NCI-H2081 (cell line): ENCODE results near the gene AURKAIP1.
"Not testable (repeated sequence)": the region's sequence is repeated elsewhere in the genome, so short reads cannot be mapped to it uniquely, and the experiment has no call there.

ENCODE experiments used
- DNase-seq, 2 experiments: peaks; one replicate each; lab custom pipeline; 2025; lab: John Stamatoyannopoulos, UW

AURKAIP1 gene

GRCh38 chr1:1387098-1388077 lies 12.4 kb upstream of the AURKAIP1 start:
- no peak for DNase-seq

DNA sequence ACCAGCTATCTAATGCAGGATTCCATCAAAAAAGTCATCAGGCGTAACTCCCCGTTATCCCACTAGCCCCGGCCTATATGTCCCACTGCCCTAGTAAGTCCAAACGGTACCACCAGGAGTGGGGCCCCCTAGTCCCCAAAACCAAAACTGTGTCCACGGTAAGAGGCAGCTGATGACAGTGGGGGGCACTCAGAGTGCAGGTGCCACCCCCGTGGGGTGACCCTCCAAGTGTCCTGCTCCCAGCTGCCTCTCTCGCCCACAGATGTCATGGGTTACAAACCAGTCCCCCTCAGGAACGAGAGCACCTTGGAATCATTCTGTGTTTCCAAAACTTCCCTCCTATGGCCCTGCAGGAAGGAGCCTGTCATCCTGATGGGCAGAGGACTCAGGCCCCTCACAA lies 10.9 kb upstream of the AURKAIP1 start:
- DNase-seq: no peak

DNA sequence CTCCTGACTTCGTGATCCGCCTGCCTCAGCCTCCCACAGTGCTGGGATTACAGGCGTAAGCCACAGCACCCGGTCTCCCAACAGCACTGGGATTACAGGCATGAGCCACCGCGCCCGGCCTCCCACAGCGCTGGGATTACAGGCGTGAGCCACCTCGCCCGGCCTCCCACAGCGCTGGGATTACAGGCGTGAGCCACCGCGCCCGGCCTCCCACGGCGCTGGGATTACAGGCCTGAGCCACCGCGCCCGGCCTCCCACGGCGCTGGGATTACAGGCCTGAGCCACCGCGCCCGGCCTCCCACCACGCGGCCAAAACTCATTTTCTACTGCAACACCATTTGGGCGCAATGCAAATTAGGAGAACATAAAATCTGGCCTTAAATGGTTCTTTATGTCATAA lies 10.3 kb upstream of the AURKAIP1 start:
- not testable (repeated sequence) for DNase-seq

DNA sequence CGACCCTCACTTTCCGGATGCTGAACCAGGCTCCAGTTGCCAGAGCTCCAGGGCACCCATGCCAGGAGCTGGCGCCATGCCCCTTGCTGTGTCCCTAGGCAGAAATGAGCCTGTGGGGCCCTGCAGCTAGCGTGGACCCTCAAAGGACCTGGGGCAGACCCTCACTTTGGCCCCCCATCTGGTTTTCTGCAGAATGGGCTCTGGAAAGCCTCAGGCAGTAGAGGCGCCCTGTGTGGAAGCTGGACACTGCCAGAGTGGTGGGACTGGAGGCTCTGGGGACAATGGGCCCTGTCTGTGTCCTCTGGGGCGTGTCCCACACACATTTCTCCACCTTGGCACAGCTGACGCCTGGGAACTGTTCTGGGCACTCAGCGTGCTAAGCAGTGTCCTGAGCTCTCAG lies 6.3 kb upstream of the AURKAIP1 start:
- DNase-seq: no peak

- DNase-seq: no peak
Measured at GRCh38 chr1:1380860-1381259, 5.9 kb upstream of the AURKAIP1 start.

- no peak for DNase-seq
Measured at GRCh38 chr1:1377540-1378205, 2.7 kb upstream of the AURKAIP1 start.

DNA sequence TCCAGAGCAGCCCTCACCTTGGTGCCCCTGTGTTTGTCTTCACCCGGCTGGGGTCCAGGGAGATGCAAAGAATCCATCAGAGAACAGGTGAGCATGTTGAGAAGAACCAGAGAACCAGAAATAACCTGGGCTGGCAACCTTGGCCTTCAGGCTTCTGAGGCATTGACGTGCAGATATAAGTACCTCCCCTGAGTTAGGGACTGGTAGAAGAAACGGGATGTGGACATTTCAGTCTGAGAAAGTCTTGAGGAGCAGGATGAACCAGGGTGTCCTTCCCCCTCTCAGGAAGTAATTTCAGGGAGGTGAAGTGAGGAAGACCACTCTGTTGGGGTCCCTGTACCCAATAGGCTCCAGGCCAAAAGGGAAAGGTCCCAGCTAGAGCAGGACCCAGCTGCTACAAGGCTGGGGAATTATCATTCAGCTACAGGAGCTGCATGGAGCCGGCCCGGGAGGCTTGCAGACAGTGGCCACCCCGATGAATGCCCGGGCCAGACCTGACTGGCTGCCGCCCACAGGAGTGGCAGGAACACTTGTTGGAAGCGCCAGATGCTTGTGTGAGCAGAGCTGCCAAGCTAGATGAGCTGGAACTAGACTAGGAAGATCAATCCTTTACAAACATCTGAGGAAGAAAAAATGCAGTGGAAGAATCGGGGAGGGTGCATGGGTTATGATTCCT lies 1.7 kb upstream of the AURKAIP1 start:
- no peak for DNase-seq

DNA sequence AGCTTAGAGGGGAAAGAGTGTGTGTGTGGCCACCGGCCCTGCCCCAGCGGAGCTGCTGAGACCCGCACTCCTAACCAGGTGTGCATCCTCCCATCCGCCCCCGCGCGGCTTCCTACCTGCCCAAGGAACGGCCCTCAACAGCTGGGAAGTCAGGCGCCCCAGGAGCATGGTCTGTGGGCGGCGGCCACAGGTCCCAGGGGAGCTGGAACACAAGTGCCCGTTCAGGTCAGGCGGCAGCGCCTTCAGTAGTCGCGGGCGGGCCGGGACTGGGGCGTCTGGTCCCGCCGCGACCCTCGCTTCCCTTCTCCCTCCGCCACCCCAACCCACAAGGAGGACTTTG lies 448 bp downstream of the AURKAIP1 start:
- no peak for DNase-seq

DNA sequence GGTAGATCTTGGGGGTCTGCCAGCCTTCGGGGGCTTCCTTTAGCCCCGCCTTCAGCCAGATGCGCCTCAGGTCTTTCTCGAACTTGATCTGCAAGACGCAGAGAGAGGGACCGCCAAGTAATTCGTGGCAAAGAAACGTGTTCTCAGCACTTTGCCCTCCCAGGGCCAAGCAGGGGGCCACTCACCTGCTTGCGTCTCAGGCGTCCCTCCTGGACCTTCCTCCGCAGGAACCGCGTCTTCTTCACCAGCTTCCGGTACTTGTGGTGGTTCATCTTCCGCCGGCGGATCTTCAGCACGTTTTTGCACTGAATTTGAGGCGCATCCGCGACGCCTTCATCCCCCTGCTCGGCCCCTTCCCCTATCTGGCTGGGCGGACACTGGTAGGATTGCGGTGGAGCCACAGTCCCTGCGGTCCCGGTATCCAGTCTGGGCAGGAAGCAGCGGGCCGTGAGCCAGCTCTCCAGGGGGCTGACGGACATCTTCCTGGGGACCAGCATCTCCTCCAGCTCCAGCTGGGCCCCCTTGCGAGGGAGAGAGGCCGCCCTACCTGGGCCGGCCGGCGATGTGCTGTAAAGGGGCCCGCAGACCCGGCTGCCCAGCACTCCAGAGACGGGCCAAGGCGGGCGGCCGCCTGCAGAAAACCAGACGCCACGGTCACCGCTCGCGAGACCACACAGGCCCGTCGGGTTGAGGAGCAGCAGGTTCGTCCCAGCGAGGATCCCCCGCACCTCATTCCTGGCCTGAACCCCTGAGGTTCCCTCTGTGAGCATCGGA lies 1.0 kb downstream of the AURKAIP1 start:
- no peak for DNase-seq

- no peak for DNase-seq
Measured at GRCh38 chr1:1373051-1373814, 1.8 kb downstream of the AURKAIP1 start.

- peak; percentile 77 to 87 for DNase-seq
Measured at GRCh38 chr1:1371746-1372711, 3.0 kb downstream of the AURKAIP1 start.

DNA sequence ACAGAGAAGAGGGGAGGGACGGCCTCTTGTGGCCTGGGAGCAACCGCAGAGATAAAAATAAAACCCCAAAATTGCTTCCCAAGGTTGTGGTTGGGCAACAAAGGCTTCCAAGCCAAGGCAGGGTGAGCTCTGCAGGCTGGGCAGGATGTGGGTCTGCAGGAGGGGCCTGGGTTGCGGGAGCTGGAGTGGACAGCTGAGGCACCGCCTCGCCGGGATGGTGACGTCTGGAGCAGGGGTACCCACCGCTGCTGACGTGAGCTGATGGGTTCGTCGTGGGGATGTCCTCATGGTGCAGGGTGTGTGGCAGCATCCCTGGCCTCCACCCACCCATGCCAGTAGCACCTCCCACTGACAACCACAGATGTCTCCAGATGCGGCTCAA lies 3.7 kb downstream of the AURKAIP1 start:
- DNase-seq: no peak

DNA sequence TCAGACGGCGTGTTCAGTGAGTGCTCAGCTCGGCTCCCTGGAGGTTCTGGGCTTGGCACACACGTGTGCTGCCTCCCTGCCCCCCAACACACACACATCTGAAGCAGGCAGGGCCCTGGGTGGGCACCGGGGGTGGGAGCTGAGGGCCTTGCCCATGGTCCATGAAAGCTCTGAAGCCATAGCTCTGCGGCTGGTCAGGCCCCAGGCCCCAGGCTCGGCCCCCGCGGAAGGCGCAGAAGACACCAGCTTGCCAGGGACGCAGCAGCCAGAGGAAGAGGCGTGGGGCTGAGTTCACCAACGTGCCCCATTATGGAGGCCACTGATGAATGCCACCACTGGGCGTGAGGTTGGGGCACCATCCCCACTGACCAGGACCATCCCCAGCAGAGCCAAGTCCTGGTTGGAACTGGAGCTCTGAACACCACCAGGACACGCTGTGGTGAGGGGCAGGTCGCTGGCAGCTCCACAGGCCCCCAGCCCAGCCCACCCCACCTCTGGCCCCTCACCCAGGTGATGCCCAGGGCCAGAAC lies 4.2 kb downstream of the AURKAIP1 start:
- no peak for DNase-seq

GRCh38 chr1:1370094-1370493 lies 4.9 kb downstream of the AURKAIP1 start:
- DNase-seq: not testable (repeated sequence)

DNA sequence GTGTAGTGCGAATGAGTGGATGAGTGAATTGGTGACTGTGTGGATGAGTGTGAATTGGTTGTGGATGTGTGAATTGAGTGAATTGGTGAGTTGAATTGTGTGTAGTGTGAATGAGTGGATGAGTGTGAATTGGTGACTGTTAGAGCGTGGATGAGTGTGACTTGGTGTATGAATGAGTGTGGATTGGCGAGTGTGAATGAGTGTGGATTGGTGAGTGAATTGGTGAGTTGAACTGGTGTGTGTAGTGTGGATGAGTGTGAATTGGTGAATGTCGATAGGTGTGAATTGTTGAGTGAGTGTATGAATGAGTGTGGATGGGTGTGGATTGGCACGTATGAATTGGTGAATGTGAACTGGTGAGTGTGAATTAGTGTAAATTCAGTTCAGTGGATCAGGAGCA lies 7.7 kb downstream of the AURKAIP1 start:
- no peak for DNase-seq

GRCh38 chr1:1366699-1367066 lies 8.3 kb downstream of the AURKAIP1 start:
- DNase-seq: no peak

GRCh38 chr1:1365875-1366698 lies 8.9 kb downstream of the AURKAIP1 start:
- no peak for DNase-seq

DNA sequence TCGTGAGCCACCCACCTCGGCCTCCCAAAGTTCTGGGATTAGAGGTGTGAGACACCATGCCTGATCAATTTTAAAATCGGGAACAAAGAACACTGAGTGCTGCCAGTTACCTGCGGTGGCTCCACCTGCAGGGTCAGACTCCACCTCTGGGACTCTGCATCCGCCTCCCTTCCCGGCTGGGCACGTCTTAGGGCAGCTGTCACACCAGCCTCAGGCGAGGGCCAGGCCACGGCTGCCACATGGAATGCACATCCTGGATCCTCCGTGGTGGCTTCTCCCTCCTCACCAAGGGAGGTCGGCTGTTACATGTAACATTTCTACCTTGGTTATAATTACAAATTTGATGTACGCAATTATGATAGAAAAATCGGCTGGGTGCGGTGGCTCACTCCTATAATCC lies 10.7 kb downstream of the AURKAIP1 start:
- DNase-seq: no peak

GRCh38 chr1:1361982-1362423 lies 13.0 kb downstream of the AURKAIP1 start:
- no peak for DNase-seq
